Fibroblast of skin of abdomen (primary cell): Measurements from ENCODE around the gene DAB2IP.
"Not testable (repeated sequence)": the region's sequence is repeated elsewhere in the genome, so short reads cannot be mapped to it uniquely, and the experiment has no call there.

Experiments
- DNase-seq: peaks from one replicate; pipeline ENCODE4 v3.0.0-alpha.2; 2013

The DAB2IP gene

DNA sequence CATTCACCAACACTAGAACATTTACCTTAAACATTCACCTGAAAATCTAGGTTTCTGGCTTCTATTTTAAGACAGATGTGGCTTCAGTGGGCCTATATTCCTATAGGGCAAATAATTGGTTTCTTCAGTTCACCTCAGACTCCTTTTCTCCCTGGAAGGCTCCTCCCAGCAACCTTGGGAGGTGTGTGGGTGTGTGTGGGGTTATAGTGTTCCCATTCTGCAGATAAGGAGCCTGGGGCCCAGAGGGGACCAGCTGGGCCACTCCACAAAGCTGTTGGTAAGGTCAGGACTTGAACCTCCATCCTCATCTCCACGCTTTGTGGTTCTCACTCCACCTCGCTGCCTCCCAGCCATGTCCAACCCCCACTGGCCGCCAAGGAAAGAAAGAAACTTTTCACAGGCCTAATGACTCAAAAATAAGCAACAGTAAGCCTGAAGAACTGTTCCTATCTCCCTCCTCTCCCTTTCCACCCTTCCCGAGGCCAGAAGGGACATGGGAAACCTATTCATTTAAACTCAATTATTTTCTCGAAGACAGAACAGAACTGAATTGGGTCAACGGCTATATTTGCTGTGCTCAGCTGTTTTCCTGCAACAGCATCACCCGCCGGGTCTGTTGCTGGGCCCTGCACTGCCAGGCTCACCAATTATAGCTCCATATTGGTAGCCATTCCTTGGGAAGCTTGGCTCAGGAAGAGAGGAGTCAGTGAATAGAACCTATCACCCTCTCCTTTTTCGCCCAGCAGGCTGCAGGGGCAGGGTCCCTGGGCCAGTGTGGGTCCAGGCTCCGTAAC lies 78.5 kb downstream of the DAB2IP start:
- DNase-seq: no peak

DNA sequence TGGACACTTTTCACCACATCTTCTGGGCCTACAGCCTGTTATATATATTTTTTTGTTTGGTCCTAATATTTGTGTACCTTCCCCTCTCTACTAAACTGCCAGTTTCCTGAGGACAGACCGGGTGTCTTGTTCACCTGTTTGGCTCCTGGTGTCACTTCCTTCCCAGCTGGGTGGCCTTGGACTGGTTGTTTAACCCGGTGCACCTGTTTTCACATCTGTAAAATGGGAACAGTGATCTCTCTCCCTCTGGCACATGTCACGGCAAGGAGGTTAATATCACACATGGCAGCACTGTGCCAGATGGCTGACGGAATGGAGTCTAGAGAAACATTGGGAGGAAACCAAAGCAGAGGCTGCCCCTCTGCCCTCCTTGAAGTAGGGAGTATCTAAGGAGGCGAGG lies 79.7 kb downstream of the DAB2IP start:
- no peak for DNase-seq

GRCh38 chr9:121731919-121732318 lies 80.5 kb downstream of the DAB2IP start:
- no peak for DNase-seq

GRCh38 chr9:121732389-121732788 lies 81.0 kb downstream of the DAB2IP start:
- no peak for DNase-seq

DNA sequence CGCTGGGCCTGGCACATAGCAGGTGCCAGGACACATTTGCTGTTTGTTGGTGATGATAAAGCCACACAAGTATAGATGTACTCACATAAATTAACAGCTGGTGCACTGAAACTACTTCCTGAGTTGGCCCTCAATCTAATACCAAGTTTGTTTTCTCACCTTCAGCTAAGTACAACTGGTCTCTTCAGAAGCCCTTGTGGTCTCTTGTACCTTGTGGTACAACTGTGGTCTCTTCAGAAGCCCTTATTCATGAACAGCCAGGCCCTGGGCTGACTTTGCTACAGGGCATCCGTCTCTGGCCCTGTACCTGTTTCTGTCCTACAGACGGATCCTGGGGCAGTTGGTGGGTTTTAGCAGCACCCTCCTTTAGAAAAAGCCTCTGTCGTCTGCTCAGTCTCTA lies 81.5 kb downstream of the DAB2IP start:
- DNase-seq: no peak

GRCh38 chr9:121734465-121734864 lies 83.0 kb downstream of the DAB2IP start:
- no peak for DNase-seq

DNA sequence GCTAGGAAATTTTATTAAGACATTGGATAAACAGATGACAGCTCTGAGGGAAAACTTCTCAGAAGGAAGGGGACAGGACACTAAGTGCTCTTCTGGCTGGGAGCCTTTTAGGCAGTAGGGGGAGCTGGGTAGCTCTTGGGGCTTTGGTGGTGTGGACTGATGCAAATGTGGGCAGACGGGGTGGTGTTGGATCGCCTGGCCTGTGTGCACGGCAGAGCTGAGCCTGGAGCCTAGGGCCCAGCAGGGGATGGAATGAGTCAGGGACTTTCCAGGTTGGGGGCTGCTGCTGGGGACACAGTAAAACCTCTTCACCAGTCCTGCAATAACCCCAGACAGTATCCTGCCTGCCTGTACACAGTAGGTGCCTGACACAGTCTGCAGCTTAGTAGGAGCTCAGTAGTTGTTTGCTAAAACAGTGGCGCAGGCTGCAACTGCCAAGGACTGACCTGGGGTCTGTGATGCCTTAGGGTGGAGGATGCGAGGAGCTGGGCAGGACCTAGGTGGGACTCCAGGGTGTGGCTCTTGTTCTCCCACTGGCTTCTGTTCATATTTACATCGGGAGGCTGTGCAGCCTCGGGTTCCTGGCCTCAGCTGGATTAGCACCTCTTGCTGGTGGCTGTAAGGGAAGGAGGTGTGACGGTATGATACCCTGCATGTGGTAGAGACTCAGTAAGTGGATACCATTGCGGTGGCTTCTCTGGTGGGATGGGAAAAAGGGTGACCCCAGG lies 83.8 kb downstream of the DAB2IP start:
- DNase-seq: peak; percentile 70

DNA sequence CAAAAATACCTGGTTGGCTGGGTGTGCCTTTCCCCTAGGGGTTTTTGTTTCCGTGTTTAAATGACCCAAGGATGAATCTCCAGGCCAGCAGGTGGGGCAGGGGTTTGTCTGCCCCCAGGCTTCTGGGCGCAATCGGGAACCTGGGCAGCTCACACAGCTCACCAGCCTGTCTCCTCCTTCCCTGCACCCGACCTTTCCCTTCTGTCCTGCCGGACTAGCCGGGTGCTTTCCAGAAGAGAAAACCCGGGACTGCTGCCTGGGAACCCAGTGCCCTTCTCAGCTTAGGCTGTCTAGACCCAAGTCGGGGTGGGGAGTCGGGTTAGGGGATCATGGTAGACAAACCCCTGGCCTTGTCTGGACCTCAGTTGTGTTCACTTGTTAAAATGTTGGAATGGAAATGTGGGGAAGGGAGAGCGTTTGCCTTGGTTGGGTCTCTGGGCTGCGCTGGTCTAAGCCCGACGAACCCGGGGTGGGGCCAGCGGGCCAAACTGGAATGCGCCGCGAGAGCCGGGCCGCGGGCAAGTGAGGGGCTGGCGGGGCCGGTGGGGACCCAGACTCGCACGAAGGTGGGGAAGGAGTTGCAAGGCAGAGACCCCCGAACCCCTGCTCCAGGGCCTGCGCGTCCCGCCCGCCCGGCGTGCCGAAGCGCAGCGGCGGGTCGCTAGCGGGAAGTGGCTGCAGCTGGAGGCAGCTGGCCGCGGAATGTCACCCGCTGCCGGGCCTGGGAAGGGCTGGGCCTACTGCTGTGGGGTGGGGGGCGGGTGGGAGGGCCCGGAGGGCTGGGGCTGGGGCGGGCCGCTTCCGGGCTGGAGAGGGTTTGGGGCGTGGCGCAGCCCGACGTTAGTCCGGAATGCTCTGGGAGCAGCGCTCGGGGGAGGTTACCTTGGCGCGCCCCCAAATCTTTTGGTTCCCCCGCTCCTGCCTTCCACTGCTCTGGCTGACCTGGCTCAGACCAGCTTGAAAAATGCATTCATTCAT lies 84.6 kb downstream of the DAB2IP start:
- DNase-seq: peak; percentile 47

DNA sequence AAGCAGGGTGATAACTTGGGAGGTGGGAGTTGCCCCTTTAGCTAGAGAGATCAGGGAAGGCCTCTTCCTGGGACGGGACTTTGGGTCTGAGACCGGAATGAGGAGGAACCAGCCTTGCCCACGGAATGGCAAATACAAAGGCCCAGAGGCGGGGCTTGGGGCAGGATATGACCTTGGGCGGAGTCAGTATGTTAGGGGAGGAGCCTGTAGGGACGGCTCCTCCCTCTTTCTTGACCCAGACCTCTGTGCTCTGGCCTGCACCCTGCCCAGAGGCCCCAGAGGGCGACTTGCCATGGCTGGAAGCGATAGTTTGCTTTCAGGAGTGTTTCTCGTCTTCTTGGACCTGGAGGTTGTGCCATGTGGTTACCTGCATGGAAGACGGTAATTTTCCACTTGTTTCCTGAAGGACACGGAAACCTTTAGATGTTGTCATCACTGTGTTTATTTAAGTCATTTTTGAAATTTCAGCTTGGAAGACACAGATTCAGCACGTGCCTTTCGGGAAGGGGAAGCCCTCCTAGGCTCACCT lies 85.6 kb downstream of the DAB2IP start:
- DNase-seq: no peak

- DNase-seq: no peak
Observed at GRCh38 chr9:121737481-121737931, 86.1 kb downstream of the DAB2IP start.

DNA sequence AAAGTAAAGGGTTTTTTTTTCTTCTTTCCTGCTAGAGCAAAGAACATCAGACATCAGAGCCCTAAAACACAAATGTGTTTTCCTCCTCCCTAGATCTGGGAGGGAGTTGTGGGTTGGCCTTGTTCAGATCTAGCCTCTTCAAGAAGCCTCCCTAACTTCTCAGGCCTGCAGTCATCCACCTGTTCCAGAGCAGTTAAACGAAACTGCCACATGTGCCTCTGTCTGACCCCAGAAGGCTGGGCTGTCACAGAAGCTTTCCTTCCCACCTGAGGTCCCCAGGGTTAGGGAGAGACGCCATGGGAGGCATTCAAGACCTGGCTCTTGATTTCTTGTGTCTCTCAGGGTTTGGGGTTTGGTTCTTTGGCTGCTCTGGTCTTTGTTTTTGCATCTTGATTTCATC lies 87.0 kb downstream of the DAB2IP start:
- DNase-seq: no peak

GRCh38 chr9:121738968-121739367 lies 87.5 kb downstream of the DAB2IP start:
- DNase-seq: peak; percentile 33

GRCh38 chr9:121739971-121740370 lies 88.5 kb downstream of the DAB2IP start:
- DNase-seq: no peak

DNA sequence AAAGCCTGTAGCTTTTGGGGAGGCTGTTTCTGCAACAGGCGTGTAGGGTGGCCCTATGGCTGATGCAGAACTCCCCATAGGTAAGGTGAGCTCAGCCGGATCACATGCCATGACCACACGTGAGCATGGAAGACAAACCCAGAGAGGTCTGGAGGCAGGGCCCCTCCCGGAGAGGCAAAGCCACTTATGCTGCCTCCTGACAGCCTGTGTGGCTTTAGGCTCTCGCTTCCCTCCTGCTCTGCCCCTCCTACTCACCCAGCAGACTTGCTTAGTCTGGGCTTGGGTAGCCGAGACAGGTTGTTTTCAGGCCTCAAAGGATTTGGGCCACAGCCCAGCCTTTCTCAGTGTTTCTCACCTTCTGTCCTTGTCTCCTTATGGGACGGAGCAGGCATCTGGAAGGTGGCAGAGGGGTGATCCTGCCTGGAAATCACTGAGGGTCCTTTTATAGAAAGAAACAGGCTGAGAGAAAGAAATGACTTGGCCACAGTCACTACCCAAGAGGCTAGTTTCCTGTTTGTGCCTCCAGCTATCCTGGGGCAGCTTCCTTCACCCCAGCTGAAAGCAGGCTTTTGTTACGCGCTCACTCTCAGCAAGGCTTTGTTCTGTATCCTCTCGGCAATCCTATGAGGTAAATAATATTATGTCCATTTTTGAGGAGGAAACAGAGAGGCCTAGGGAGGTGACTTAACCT lies 89.9 kb downstream of the DAB2IP start:
- no peak for DNase-seq

DNA sequence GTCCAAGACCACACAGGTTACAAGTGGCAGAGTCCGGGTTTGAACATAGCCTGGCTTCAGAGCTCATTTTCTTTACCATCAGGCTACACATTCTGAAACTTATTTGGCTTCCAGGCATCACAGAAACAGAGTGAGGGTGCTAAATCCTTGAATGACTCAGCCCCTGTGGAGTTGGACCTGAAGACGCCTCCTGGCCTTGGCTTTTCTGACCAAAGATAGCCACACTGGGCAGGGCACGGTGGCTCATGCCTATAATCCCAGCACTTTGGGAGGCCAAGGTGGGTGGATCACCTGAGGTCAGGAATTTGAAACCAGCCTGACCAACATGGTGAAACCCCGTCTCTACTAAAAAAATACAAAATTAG lies 90.5 kb downstream of the DAB2IP start:
- not testable (repeated sequence) for DNase-seq

GRCh38 chr9:121742923-121743322 lies 91.5 kb downstream of the DAB2IP start:
- no peak for DNase-seq

GRCh38 chr9:121743441-121744001 lies 92.1 kb downstream of the DAB2IP start:
- DNase-seq: peak; percentile 51

DNA sequence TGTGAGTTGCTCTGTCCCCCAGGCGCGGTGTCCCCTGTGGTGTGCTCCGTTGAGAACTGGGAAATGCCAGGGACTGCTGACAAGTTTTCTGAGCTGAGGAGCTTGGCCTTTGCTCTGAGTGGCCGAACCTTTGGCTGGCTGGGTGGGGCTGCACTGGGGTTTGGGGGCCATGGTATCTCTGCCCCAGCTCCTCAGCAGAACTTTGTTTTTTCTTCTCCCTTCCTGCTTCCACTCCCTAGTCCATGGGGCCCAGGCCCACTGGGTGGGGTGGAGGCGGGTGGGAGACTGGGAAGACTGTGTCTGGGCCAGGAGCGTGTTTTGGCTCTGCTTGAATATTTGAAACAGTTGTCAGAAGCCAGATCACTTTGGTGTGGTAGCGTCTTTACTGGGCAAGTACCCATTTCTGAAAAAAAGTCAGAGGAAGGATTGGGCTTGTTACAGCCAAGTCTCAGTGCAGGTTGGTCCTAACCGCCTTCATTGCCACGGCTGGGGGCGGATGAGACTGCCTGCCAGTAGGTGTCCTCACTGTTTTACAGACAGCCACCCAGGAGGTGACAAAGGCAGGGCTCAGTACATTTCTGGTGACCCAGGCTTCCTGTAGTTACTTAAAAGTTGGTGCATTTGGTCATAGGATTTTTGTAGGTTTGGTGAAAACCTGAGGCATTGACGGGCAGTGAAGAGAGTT lies 92.7 kb downstream of the DAB2IP start:
- peak; percentile 48 for DNase-seq

GRCh38 chr9:121744687-121745395 lies 93.4 kb downstream of the DAB2IP start:
- DNase-seq: peak; percentile 55

- DNase-seq: no peak
Observed at GRCh38 chr9:121745396-121745695, 93.9 kb downstream of the DAB2IP start.

GRCh38 chr9:121746411-121746810 lies 95.0 kb downstream of the DAB2IP start:
- no peak for DNase-seq
